Effector memory CD8-positive, alpha-beta T cell (primary cell): ENCODE measurements around the gene SHC4.

Experiments
- ATAC-seq: fragments of 150-1000 bp; cut with Tn5 transposase; replicated peaks from 2 replicates; pipeline ENCODE4 v1.10.0; 2021; ENCODE audit warnings: mild to moderate bottlenecking, moderate library complexity
- DNase-seq, 3 experiments: peaks; one replicate each; pipeline ENCODE4 v3.0.0; 2021
- H3K27ac Mint-ChIP-seq, 2 donors: one replicate each; pipeline ENCODE4 v1.8.0; 2022; ENCODE audit warnings: mild to moderate bottlenecking in 2 of 2, mixed read lengths in 2 of 2, moderate library complexity in 2 of 2
- H3K27me3 Mint-ChIP-seq, 2 donors: one replicate each; pipeline ENCODE4 v1.8.0; 2022; ENCODE audit warnings: mixed read lengths in 2 of 2
- H3K36me3 Mint-ChIP-seq: one replicate; pipeline ENCODE4 v1.8.0; 2022; ENCODE audit warnings: mild to moderate bottlenecking, moderate library complexity, mixed read lengths; ENCODE audit not compliant: insufficient read depth
- H3K4me1 Mint-ChIP-seq, 2 donors: one replicate each; pipeline ENCODE4 v1.8.0; 2022; ENCODE audit warnings: low read depth in 2 of 2, mixed read lengths in 2 of 2
- H3K4me3 Mint-ChIP-seq, 2 donors: one replicate each; pipeline ENCODE4 v1.8.0; 2022; ENCODE audit warnings: mild to moderate bottlenecking in 2 of 2, mixed read lengths in 2 of 2, moderate library complexity in 2 of 2
- H3K9me3 Mint-ChIP-seq, 2 donors: one replicate each; pipeline ENCODE4 v1.8.0; 2022; ENCODE audit warnings: mixed read lengths in 2 of 2

The SHC4 gene

DNA sequence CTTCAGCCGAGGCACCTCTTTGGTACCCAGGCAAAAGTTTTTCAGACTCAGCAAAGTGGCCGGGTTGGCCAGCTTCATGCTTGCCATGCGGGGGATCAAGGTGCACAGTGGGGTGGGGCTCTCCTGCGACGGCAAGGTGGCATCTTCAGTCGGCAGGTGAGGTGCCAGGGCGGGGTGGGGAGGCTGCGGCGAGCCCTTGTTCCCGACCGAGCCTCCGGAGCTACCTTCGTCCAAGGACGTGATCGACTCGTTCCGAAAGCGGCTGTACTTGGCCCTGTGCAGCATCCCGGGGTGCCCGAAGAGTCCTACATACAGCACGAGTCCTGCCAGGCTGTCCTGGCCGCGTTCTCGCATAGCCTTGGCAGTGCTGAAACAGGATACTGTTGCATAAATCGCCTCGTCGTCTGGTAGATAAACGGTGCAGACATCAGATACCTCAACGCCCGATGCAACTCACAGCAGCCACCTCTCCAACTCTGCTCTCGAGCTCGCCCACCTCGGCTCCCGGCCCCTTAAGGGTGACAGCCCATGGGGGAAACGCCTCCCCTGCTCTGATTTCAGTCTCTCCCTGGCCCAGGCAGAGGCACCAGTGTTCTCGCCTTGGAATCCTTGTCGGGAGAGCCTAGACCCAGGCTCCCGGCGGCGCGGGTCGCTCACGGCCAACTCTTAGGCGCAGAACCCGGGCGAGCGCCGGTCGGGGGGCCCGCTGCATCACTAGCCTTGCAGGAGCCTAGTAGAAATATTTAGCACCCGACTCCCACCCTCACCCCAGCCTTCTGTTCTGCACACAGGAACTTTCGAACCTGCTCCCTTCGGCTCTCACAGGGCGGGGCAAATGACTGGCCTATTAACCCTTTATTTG, 826 bp downstream of the SHC4 start:
- H3K27ac Mint-ChIP-seq, result no peak overlapping the region
- peak overlapping the region; percentile 80 to 83 for H3K4me3 Mint-ChIP-seq
- no peaks in the 10 kb centered on the region for H3K9me3 Mint-ChIP-seq
- peaks cover 26 to 27% of the 10 kb centered on the region in 2 donors for H3K4me1 Mint-ChIP-seq
- H3K36me3 Mint-ChIP-seq, result no peaks in the 10 kb centered on the region
- peaks cover 14 to 28% of the 10 kb centered on the region in 2 donors for H3K27me3 Mint-ChIP-seq
- DNase-seq (no peak), ATAC-seq (peak; percentile 20)

DNA sequence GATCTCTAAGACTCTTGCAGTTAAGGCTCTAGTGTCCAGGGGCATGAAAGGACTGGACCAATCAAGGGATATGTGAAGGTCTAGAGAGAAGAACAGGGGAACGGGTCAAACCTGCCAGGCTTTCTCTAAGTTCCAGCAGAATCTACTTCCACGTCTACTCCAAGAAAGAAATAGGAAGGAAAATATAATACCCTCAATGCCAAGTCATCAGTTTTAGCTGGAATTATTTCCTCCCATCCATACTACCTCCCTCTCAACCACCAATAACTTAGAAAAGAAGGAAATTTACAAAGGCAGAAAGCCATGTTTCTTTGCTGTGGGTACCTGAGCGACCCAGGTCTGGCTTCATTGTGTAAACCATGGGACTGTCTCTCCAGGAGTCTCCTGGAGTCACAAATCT, 7.8 kb downstream of the SHC4 start:
- DNase-seq, result no peak
- no peak overlapping the region for H3K27ac Mint-ChIP-seq
- H3K27me3 Mint-ChIP-seq, result peaks cover 8 to 16% of the 10 kb centered on the region in 2 donors
- H3K9me3 Mint-ChIP-seq, result no peaks in the 10 kb centered on the region
- H3K4me3 Mint-ChIP-seq, result no peak overlapping the region
- no peaks in the 10 kb centered on the region for H3K4me1 Mint-ChIP-seq
- ATAC-seq, result no peak
- no peaks in the 10 kb centered on the region for H3K36me3 Mint-ChIP-seq

DNA sequence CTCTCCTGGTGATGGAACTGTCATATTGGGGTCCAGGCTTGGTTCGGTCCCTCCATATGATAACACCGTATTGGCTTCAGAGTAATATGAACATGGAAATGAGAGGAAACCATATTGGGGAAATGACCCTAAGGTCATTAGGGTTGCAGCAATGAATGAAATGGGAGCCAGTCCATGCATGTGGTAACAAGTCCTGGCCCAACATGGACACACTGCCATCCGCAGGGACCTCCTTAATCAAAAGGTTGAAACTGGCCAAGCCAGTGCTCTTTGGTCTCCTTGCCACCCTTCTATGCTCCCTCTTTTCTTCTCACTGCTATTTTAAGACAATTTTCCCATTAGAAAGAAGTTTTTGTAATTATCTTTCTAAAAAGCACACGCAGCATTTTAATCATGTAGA, 8.3 kb downstream of the SHC4 start:
- H3K4me3 Mint-ChIP-seq, result no peak overlapping the region
- DNase-seq (no peak), ATAC-seq (no peak)
- no peaks in the 10 kb centered on the region for H3K36me3 Mint-ChIP-seq
- H3K27me3 Mint-ChIP-seq, result peaks cover 14 to 22% of the 10 kb centered on the region in 2 donors
- no peak overlapping the region for H3K27ac Mint-ChIP-seq
- no peaks in the 10 kb centered on the region for H3K9me3 Mint-ChIP-seq
- H3K4me1 Mint-ChIP-seq, result no peaks in the 10 kb centered on the region

DNA sequence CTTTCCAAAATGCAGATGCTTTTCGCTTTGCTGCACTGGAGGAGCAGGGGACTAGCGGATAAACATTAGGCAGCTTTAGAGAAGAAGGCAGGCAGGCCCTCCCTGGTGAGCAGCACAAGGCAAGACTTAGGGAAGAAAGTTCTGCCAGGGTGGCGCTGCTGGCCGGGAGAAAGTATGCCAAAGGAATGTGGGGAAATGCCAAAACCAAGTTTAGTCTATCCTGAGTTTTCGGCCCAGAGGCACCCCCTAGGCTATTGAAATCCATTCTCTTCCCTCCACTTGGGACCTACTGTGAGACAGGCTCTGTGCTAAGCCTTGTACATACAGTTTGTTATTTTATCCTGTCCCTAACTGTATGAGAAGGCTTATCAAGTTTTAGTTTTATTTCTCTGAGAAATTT, 9.2 kb downstream of the SHC4 start:
- peaks cover 16 to 18% of the 10 kb centered on the region in 2 donors for H3K27me3 Mint-ChIP-seq
- no peak overlapping the region for H3K27ac Mint-ChIP-seq
- H3K4me1 Mint-ChIP-seq, result no peaks in the 10 kb centered on the region
- no peak overlapping the region for H3K4me3 Mint-ChIP-seq
- H3K36me3 Mint-ChIP-seq, result no peaks in the 10 kb centered on the region
- ATAC-seq, result no peak
- DNase-seq, result no peak
- no peaks in the 10 kb centered on the region for H3K9me3 Mint-ChIP-seq

DNA sequence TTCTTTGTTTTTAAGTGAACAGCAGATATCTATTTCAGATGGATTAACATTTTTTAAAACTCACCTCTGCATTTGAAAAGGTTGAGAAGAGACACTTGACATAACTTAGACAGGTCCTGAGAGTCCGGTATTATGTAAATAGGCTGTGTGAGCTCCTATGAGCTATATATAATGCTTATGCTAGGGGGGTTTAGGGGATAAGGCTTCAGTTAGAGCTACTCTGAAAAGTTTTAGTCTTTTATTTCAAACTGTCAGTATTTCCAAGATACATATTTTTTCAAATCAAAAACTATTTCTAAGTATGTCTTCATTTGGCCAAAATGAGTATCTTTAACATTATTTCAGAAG, 16.9 kb downstream of the SHC4 start:
- no peak overlapping the region for H3K27ac Mint-ChIP-seq
- ATAC-seq (no peak), DNase-seq (no peak)
- H3K36me3 Mint-ChIP-seq, result no peaks in the 10 kb centered on the region
- H3K4me3 Mint-ChIP-seq, result no peak overlapping the region
- H3K4me1 Mint-ChIP-seq, result no peaks in the 10 kb centered on the region
- no peaks in the 10 kb centered on the region for H3K9me3 Mint-ChIP-seq
- peaks cover 27 to 32% of the 10 kb centered on the region in 2 donors for H3K27me3 Mint-ChIP-seq

DNA sequence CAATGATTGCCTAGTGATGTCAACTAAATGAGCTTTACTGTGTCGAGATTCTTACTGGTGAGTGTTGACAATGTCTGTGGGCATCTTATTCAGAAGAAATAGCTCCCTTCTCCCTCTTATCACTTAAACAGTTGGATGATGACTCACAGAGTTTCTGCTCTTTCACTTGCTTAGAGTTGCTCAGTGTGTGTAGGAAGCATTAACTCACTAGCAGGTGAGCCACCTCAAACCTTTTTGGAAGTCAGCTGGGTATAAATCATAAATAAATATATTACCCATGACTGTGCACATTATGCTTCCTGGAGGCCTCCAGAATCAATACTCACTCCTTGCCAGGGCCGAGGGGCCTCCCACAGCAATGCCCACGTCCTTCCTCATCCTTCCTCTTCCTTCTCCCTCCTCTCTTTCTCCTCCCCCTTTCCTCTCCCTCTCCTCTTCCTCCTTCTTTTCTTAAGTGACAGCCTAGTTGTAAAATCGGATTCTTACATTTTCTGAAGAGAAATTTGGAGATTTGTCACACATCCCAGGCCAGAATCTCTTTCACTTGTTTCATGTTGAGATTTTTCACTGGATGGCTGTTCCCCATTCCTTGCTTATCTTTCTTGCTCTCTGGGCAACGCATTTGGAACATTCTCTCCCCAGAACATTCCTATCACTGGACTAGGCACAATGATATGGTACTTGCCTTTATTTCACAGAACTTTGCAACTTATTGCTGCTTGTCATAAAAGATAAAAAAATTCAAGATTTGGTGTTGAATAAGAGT, 17.5 kb downstream of the SHC4 start:
- Mint-ChIP-seq H3K9me3 (no peaks in the 10 kb centered on the region), H3K4me1 (no peaks in the 10 kb centered on the region), H3K4me3 (no peak overlapping the region), H3K27me3 (peaks cover 31 to 32% of the 10 kb centered on the region in 2 donors), H3K27ac (no peak overlapping the region), H3K36me3 (no peaks in the 10 kb centered on the region)
- DNase-seq, result no peak
- ATAC-seq, result no peak

DNA sequence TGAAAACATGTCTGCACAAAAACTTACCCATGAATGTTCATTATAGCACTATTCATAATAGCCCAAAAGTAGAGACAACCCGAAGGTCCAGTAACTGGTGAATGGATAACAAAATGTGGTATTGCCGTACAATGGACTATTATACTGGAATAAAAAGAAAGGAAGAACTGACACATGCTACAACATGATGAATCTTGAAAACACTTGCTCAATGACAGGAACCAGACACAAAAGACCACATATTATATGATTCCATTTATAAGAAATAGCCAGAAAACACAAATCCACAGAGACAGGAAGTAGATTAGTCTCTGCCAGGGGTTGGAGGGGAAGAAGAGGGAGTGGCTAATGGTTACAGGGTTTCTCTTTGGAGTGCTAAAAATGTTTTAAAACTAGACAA, 18.3 kb downstream of the SHC4 start:
- Mint-ChIP-seq H3K4me1 (no peaks in the 10 kb centered on the region), H3K27me3 (peaks cover 30 to 32% of the 10 kb centered on the region in 2 donors), H3K4me3 (no peak overlapping the region), H3K27ac (no peak overlapping the region), H3K36me3 (no peaks in the 10 kb centered on the region), H3K9me3 (no peaks in the 10 kb centered on the region)
- ATAC-seq (no peak), DNase-seq (no peak)

DNA sequence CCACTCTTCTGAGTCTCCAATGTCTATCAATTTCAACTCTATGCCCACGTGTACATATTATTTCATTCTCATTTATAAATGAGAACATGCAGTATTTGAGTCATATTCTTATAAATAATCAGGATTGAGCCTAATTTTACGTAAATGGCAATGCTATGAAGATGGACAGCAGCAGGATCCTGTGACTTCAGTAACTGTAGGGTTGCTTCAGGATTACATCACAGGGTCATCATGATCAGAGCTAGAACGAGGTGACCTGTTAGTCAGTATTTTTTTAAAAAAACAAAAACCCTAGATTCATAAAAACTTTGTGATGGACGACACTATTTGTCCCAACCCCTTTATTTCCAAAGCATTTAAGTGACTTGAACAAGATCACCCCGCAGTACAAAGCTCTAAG, 21.8 kb downstream of the SHC4 start:
- no peaks in the 10 kb centered on the region for H3K36me3 Mint-ChIP-seq
- ATAC-seq (no peak), DNase-seq (no peak)
- no peaks in the 10 kb centered on the region for H3K4me1 Mint-ChIP-seq
- no peak overlapping the region for H3K4me3 Mint-ChIP-seq
- no peaks in the 10 kb centered on the region for H3K9me3 Mint-ChIP-seq
- H3K27ac Mint-ChIP-seq, result no peak overlapping the region
- peaks cover 27 to 37% of the 10 kb centered on the region in 2 donors for H3K27me3 Mint-ChIP-seq

DNA sequence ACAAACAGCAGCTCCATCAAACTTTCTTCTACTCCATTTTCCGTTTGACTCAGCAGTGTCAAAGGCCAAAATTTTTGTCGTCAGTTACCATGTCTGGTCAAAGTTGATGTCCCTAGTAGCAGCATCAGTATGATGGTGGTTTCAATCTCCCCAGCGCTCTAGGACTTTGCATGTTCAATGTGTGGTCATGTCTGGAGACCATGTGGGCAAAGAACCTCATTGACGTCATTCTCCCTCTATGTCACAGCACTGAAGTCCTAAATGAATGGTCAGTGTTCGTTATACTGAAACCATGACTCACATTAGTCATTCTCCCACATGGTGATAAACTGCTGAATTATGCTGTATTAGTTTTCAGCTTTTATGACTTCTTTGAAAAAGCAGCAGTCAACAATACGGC, 23.2 kb downstream of the SHC4 start:
- no peaks in the 10 kb centered on the region for H3K36me3 Mint-ChIP-seq
- ATAC-seq, result peak; percentile 43
- H3K27me3 Mint-ChIP-seq, result peaks cover 28 to 30% of the 10 kb centered on the region in 2 donors
- H3K27ac Mint-ChIP-seq, result no peak overlapping the region
- DNase-seq, result no peak
- H3K4me3 Mint-ChIP-seq, result no peak overlapping the region
- no peaks in the 10 kb centered on the region for H3K4me1 Mint-ChIP-seq
- no peaks in the 10 kb centered on the region for H3K9me3 Mint-ChIP-seq

DNA sequence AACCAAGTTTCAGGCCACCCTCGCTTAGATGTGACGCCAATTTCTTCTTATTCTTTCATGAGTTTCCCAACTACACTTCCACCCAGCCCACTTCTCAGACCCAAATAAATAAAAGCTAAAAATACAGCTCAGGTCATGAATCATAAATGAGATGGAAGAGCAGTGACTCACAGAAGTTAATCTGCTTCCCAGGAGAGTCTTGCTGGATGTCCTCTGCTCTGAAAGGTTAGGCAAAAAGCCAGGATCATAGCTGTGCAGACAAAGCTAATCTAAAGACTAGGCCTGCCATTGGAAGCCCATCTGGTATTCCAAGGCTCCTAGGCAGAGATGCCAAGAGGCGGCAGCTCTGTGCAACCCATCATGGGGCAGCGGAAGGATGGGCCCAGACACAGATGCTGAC, 24.1 kb downstream of the SHC4 start:
- no peak overlapping the region for H3K27ac Mint-ChIP-seq
- no peaks in the 10 kb centered on the region for H3K9me3 Mint-ChIP-seq
- DNase-seq (no peak), ATAC-seq (no peak)
- no peak overlapping the region for H3K4me3 Mint-ChIP-seq
- peaks cover 30 to 33% of the 10 kb centered on the region in 2 donors for H3K27me3 Mint-ChIP-seq
- no peaks in the 10 kb centered on the region for H3K4me1 Mint-ChIP-seq
- H3K36me3 Mint-ChIP-seq, result no peaks in the 10 kb centered on the region

DNA sequence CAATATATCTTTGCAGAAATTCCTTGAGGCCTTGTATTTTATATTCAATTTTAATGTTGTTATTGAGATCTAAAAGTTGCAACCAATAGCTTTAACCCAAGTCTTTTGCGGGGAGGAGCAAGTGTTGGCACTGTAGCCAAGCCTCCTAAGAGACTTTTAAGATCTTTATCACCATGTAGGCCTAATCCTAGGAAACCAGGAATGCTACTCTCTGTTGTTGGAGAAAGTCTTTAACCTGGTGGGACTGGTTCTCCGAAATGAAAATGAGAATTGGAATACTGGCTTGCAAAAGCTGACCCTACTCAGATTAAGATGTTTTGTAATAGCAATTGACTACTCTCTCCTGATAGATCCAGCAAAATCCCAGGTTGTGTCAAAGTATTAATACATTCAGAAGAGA, 25.8 kb downstream of the SHC4 start:
- Mint-ChIP-seq H3K4me3 (no peak overlapping the region), H3K27ac (no peak overlapping the region), H3K4me1 (no peaks in the 10 kb centered on the region), H3K27me3 (peaks cover 22 to 25% of the 10 kb centered on the region in 2 donors), H3K9me3 (no peaks in the 10 kb centered on the region), H3K36me3 (no peaks in the 10 kb centered on the region)
- no peak for DNase-seq
- no peak for ATAC-seq

DNA sequence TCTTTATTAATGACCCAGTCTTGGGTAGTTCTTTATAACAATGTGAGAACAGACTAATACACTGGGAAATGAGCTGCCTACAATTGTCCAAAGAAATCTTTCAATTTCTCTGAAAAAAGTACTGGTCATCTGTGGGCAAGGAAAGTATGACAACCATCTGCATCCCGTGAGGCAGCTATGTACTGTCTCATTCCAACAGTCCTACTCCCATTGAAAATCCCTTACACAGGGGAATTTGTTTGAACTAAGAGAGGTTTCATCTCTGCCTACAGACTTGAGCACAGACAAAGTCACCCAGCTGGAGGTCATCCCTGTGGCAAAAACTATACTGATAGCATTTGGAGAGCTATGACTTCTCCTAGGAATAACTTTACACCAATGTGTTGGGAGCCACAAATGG, 27.1 kb downstream of the SHC4 start:
- no peak overlapping the region for H3K27ac Mint-ChIP-seq
- no peaks in the 10 kb centered on the region for H3K36me3 Mint-ChIP-seq
- no peaks in the 10 kb centered on the region for H3K4me1 Mint-ChIP-seq
- H3K9me3 Mint-ChIP-seq, result no peaks in the 10 kb centered on the region
- no peak for DNase-seq
- ATAC-seq, result no peak
- peaks cover 19 to 30% of the 10 kb centered on the region in 2 donors for H3K27me3 Mint-ChIP-seq
- no peak overlapping the region for H3K4me3 Mint-ChIP-seq

DNA sequence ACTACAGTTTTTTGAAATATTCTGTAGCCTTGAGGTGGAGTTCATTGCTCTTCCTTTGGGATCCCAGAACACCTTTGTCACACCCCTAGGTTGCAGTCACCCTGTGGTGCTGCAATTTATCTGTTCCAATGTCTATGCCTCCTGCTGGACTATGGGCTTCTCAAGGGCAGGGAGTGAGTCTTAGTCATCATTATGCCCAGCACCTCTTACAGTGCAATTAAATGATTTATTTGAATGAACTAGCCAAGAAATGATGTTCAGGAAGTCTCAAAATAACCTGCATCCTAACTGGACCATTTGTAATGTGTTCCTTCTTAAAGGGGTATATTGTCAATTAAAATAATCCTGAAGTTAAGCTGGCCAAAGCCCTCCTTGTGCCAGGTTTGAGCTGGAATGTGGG, 28.5 kb downstream of the SHC4 start:
- Mint-ChIP-seq H3K9me3 (no peaks in the 10 kb centered on the region), H3K36me3 (no peaks in the 10 kb centered on the region), H3K27ac (no peak overlapping the region), H3K27me3 (peaks cover 6 to 20% of the 10 kb centered on the region in 2 donors), H3K4me3 (no peak overlapping the region), H3K4me1 (no peaks in the 10 kb centered on the region)
- ATAC-seq, result no peak
- DNase-seq, result no peak

DNA sequence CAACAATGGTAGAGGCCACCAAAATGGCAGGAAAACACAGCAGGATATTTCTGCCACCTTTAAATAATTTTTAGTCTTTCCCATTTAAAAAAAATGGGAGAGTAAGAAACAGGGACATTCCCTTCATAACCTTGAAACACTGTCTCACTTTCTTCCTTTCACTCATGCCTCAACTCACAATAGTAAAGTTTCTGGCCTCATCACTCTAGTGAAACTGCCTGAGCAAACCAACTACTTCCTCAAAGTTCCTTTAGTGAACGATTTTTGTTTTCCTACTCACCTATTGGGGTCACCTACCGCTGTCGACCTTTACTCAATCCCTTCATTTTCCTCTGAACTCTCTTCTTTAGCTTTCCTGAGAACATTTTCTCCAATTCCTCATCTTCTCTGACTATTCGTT, 33.0 kb downstream of the SHC4 start:
- Mint-ChIP-seq H3K36me3 (no peaks in the 10 kb centered on the region), H3K4me1 (no peaks in the 10 kb centered on the region), H3K4me3 (no peak overlapping the region), H3K27ac (no peak overlapping the region), H3K27me3 (peaks cover 23 to 44% of the 10 kb centered on the region in 2 donors), H3K9me3 (no peaks in the 10 kb centered on the region)
- DNase-seq (no peak), ATAC-seq (no peak)
